GM23338 (cell line): ENCODE data around the gene FBXW4. TPM values are rescaled to one million over a fixed set of nuclear protein-coding genes. Genes with fewer than 3 reads are reported as not detected.

Experiments
- ATAC-seq: fragments of 200-7000 bp; cut with Tn5 transposase; 3 replicates; pipeline ENCODE4 v1.9.1; 2020
- DNase-seq: peaks from one replicate; pipeline ENCODE4 v3.0.0-alpha.2; 2015; ENCODE audit warnings: low spot score
- H2AFZ ChIP-seq: fragments of 200-600 bp; sonication (generic); 2 replicates; pipeline ENCODE4 v1.8.0; 2016; ENCODE audit warnings: antibody characterized with exemption, mild to moderate bottlenecking, moderate library complexity
- H3F3A ChIP-seq: fragments of 200-600 bp; sonication (generic); replicated peaks from 2 replicates; pipeline ENCODE4 v1.8.0; 2017; ENCODE audit warnings: antibody characterized with exemption, mixed run types, low read depth
- H3K27ac ChIP-seq: fragments of 200-600 bp; sonication (generic); 2 replicates; pipeline ENCODE4 v1.6.1; 2016; ENCODE audit warnings: low read depth
- H3K27me3 ChIP-seq: fragments of 200-600 bp; sonication (generic); 2 replicates; pipeline ENCODE4 v1.8.0; 2016; ENCODE audit warnings: mild to moderate bottlenecking, mixed run types, moderate library complexity; ENCODE audit not compliant: insufficient read depth
- H3K36me3 ChIP-seq: fragments of 200-600 bp; sonication (generic); 2 replicates; pipeline ENCODE4 v1.8.0; 2016; ENCODE audit warnings: mild to moderate bottlenecking; ENCODE audit not compliant: insufficient read depth
- H3K4me1 ChIP-seq: fragments of 200-600 bp; sonication (generic); 2 replicates; pipeline ENCODE4 v1.8.0; 2016; ENCODE audit warnings: mild to moderate bottlenecking, moderate library complexity; ENCODE audit not compliant: insufficient read depth
- H3K4me2 ChIP-seq: fragments of 200-600 bp; sonication (generic); 2 replicates; pipeline ENCODE4 v1.7.1; 2017; ENCODE audit warnings: mixed run types
- H3K4me3 ChIP-seq: fragments of 200-600 bp; sonication (generic); 2 replicates; pipeline ENCODE4 v1.6.1; 2016; ENCODE audit warnings: mixed run types
- H3K79me2 ChIP-seq: fragments of 200-600 bp; sonication (generic); replicated peaks from 2 replicates; pipeline ENCODE4 v1.8.0; 2017; ENCODE audit warnings: mild to moderate bottlenecking; ENCODE audit not compliant: insufficient read depth
- H3K9me2 ChIP-seq: fragments of 200-600 bp; sonication (generic); 2 replicates; pipeline ENCODE4 v1.8.0; 2017; ENCODE audit not compliant: insufficient read depth
- H4K20me1 ChIP-seq: fragments of 200-600 bp; sonication (generic); replicated peaks from 2 replicates; pipeline ENCODE4 v1.8.0; 2017; ENCODE audit warnings: mild to moderate bottlenecking; ENCODE audit not compliant: insufficient read depth
- H3K27ac Mint-ChIP-seq: 2 replicates; pipeline ENCODE4 v1.8.0; 2020; ENCODE audit warnings: inconsistent platforms, mild to moderate bottlenecking, moderate library complexity, mixed read lengths
- H3K27me3 Mint-ChIP-seq: 3 replicates; pipeline ENCODE4 v1.8.0; 2022; ENCODE audit warnings: low read depth, mild to moderate bottlenecking, moderate library complexity, mixed read lengths, inconsistent platforms; ENCODE audit not compliant: insufficient read depth, poor library complexity
- H3K36me3 Mint-ChIP-seq: 3 replicates; pipeline ENCODE4 v1.8.0; 2021; ENCODE audit warnings: low read depth, mild to moderate bottlenecking, inconsistent platforms, moderate library complexity, mixed read lengths
- H3K4me1 Mint-ChIP-seq: 3 replicates; pipeline ENCODE4 v1.8.0; 2020; ENCODE audit warnings: mild to moderate bottlenecking, inconsistent platforms, mixed read lengths
- H3K4me3 Mint-ChIP-seq: 3 replicates; pipeline ENCODE4 v1.8.0; 2021; ENCODE audit warnings: moderate library complexity, mild to moderate bottlenecking, inconsistent platforms, mixed read lengths
- H3K9me3 Mint-ChIP-seq: 3 replicates; pipeline ENCODE4 v1.8.0; 2020; ENCODE audit warnings: moderate library complexity, mild to moderate bottlenecking, inconsistent platforms, mixed read lengths
- CREB1 ChIP-seq: fragments of 250-450 bp; sonication (Bioruptor Pico); IDR thresholded peaks from 2 replicates; pipeline ENCODE4 v1.5.0; 2020; ENCODE audit warnings: low read depth, mild to moderate bottlenecking, moderate library complexity
- EZH2 ChIP-seq: fragments of 200-600 bp; sonication (generic); IDR thresholded peaks from one replicate; pipeline ENCODE4 v1.8.0; 2017; ENCODE audit warnings: antibody characterized with exemption, mild to moderate bottlenecking, low read depth; ENCODE audit not compliant: unreplicated experiment
- EZH2phosphoT487 ChIP-seq: fragments of 200-600 bp; sonication (generic); IDR thresholded peaks from one replicate; pipeline ENCODE4 v1.8.1; 2018; ENCODE audit warnings: antibody characterized with exemption; ENCODE audit not compliant: unreplicated experiment
- JUNB ChIP-seq: IDR thresholded peaks from one replicate; pipeline ENCODE4 v1.6.1; 2016; ENCODE audit warnings: antibody characterized with exemption; ENCODE audit not compliant: unreplicated experiment
- NANOG ChIP-seq: IDR thresholded peaks from 2 replicates; pipeline ENCODE4 v1.6.1; 2016; ENCODE audit warnings: antibody characterized with exemption, borderline replicate concordance
- POLR2AphosphoS5 ChIP-seq: IDR thresholded peaks from 2 replicates; pipeline ENCODE4 v1.6.1; 2016; ENCODE audit warnings: antibody characterized with exemption, low read depth
- STAT1 ChIP-seq: IDR thresholded peaks from one replicate; pipeline ENCODE4 v1.6.1; 2016; ENCODE audit warnings: antibody characterized with exemption; ENCODE audit not compliant: unreplicated experiment
- ZNF114 ChIP-seq: fragments of 250-450 bp; sonication (Bioruptor Pico); IDR thresholded peaks from 2 replicates; pipeline ENCODE4 v1.5.0; 2020; ENCODE audit warnings: mild to moderate bottlenecking, moderate library complexity
- ZNF331 ChIP-seq: fragments of 250-450 bp; sonication (Bioruptor Pico); IDR thresholded peaks from 2 replicates; pipeline ENCODE4 v1.5.0; 2020; ENCODE audit warnings: low read depth, mild to moderate bottlenecking, moderate library complexity
- polyA plus RNA-seq: library from polyadenylated mRNA; unstranded; fragments of >200 nt; fragmentation: Nextera tagmentation; extraction: Ambion mirVana; gene quantifications from 2 replicates; pipeline ENCODE4 v1.2.1, GENCODE V29; 2016
- total RNA-seq: library from RNA; depleted of rRNA; stranded (reverse); fragments of >200 nt; shearing (Covaris generic); gene quantifications from 2 replicates; pipeline ENCODE4 v1.2.3, GENCODE V29; 2014
- TF ChIP-seq, protein P1 (sequence below): IDR thresholded peaks from 2 replicates; pipeline ENCODE4 v1.6.1; 2016; ENCODE audit warnings: antibody characterized with exemption
- TF ChIP-seq, protein P2 (sequence below): fragments of 250-450 bp; sonication (Bioruptor Pico); IDR thresholded peaks from 2 replicates; pipeline ENCODE4 v1.5.0; 2020; ENCODE audit warnings: mild to moderate bottlenecking, moderate library complexity
- TF ChIP-seq, protein P3 (sequence below): IDR thresholded peaks from one replicate; pipeline ENCODE4 v1.6.1; 2018; ENCODE audit warnings: antibody characterized with exemption; ENCODE audit not compliant: unreplicated experiment
- TF ChIP-seq, protein P4 (sequence below), 2 experiments: fragments of 200-600 bp in 1 of 2; sonication (generic) in 1 of 2; conservative IDR thresholded peaks; 2 replicates each; pipeline versions ENCODE4 v1.5.1 to v1.6.1; 2016 to 2017; ENCODE audit warnings: antibody characterized with exemption in 2 of 2, low read depth in 2 of 2, mild to moderate bottlenecking in 2 of 2, moderate library complexity in 1 of 2

Gene FBXW4
- total and polyA plus RNA-seq, 2 experiments from 2014 or later = 8.0 to 18.6 TPM

DNA sequence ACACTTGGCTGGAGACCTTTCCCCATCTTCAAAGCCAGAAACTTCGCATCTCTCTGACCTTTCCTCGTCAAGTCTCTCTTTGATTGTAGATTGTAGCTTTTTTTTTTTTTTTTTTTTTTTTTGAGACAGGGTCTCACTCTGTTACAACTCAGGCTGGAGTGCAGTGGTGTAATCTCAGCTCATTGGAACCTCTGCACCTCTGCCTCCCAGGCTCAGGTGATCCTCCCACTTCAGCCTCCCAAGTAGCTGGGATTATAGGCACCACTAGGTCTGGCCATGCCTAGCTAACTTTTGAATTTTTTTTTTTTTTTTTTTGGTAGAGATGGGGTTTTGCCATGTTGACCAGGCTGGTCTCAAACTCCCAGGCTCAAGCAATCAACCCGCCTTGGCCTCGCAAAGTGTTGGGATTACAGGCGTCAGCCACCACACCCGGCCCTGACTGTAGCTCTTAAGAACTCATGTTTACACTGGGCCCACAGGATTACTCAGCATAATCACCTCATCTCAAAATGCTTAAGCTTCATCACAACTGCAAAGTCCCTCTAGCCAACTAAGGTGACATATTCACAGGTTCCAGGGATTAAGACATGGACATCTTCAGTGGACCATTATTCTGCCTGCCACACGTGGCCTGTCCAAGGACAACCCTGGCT, 118.6 kb downstream of the FBXW4 start:
- ATAC-seq (no peak), DNase-seq (no peak)
- no peaks in the 10 kb centered on the region for H3K9me2 ChIP-seq
- Mint-ChIP-seq H3K4me3 (no peak overlapping the region), H3K27ac (no peak overlapping the region), H3K9me3 (peaks cover 10% of the 10 kb centered on the region), H3K4me1 (peaks cover 17% of the 10 kb centered on the region; the same call in 2 of the 3 replicates), H3K27me3 (peaks cover 21% of the 10 kb centered on the region), H3K36me3 (peaks cover 32% of the 10 kb centered on the region)
- no peak overlapping the region for H2AFZ ChIP-seq
- no peak overlapping the region for H3K4me3 ChIP-seq
- no peaks in the 10 kb centered on the region for H3F3A ChIP-seq
- H3K4me1 ChIP-seq = peaks cover 17% of the 10 kb centered on the region
- peaks cover 23% of the 10 kb centered on the region for H3K27me3 ChIP-seq
- no peaks in the 10 kb centered on the region for H3K79me2 ChIP-seq
- H4K20me1 ChIP-seq = no peaks in the 10 kb centered on the region; the same call in 1 of the 2 replicates
- no peak overlapping the region for H3K27ac ChIP-seq
- H3K4me2 ChIP-seq = no peak overlapping the region
- TF ChIP-seq CREB1 (no peak), ZNF114 (CRISPR knock-in tag) (no peak), JUNB (no peak), STAT1 (no peak), EZH2 (no peak), EZH2phosphoT487 (no peak), NANOG (no peak), POLR2AphosphoS5 (no peak), ZNF331 (CRISPR knock-in tag) (no peak)
- TF ChIP-seq, protein P1, sequence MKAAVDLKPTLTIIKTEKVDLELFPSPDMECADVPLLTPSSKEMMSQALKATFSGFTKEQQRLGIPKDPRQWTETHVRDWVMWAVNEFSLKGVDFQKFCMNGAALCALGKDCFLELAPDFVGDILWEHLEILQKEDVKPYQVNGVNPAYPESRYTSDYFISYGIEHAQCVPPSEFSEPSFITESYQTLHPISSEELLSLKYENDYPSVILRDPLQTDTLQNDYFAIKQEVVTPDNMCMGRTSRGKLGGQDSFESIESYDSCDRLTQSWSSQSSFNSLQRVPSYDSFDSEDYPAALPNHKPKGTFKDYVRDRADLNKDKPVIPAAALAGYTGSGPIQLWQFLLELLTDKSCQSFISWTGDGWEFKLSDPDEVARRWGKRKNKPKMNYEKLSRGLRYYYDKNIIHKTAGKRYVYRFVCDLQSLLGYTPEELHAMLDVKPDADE = no peak
- TF ChIP-seq, protein P2, sequence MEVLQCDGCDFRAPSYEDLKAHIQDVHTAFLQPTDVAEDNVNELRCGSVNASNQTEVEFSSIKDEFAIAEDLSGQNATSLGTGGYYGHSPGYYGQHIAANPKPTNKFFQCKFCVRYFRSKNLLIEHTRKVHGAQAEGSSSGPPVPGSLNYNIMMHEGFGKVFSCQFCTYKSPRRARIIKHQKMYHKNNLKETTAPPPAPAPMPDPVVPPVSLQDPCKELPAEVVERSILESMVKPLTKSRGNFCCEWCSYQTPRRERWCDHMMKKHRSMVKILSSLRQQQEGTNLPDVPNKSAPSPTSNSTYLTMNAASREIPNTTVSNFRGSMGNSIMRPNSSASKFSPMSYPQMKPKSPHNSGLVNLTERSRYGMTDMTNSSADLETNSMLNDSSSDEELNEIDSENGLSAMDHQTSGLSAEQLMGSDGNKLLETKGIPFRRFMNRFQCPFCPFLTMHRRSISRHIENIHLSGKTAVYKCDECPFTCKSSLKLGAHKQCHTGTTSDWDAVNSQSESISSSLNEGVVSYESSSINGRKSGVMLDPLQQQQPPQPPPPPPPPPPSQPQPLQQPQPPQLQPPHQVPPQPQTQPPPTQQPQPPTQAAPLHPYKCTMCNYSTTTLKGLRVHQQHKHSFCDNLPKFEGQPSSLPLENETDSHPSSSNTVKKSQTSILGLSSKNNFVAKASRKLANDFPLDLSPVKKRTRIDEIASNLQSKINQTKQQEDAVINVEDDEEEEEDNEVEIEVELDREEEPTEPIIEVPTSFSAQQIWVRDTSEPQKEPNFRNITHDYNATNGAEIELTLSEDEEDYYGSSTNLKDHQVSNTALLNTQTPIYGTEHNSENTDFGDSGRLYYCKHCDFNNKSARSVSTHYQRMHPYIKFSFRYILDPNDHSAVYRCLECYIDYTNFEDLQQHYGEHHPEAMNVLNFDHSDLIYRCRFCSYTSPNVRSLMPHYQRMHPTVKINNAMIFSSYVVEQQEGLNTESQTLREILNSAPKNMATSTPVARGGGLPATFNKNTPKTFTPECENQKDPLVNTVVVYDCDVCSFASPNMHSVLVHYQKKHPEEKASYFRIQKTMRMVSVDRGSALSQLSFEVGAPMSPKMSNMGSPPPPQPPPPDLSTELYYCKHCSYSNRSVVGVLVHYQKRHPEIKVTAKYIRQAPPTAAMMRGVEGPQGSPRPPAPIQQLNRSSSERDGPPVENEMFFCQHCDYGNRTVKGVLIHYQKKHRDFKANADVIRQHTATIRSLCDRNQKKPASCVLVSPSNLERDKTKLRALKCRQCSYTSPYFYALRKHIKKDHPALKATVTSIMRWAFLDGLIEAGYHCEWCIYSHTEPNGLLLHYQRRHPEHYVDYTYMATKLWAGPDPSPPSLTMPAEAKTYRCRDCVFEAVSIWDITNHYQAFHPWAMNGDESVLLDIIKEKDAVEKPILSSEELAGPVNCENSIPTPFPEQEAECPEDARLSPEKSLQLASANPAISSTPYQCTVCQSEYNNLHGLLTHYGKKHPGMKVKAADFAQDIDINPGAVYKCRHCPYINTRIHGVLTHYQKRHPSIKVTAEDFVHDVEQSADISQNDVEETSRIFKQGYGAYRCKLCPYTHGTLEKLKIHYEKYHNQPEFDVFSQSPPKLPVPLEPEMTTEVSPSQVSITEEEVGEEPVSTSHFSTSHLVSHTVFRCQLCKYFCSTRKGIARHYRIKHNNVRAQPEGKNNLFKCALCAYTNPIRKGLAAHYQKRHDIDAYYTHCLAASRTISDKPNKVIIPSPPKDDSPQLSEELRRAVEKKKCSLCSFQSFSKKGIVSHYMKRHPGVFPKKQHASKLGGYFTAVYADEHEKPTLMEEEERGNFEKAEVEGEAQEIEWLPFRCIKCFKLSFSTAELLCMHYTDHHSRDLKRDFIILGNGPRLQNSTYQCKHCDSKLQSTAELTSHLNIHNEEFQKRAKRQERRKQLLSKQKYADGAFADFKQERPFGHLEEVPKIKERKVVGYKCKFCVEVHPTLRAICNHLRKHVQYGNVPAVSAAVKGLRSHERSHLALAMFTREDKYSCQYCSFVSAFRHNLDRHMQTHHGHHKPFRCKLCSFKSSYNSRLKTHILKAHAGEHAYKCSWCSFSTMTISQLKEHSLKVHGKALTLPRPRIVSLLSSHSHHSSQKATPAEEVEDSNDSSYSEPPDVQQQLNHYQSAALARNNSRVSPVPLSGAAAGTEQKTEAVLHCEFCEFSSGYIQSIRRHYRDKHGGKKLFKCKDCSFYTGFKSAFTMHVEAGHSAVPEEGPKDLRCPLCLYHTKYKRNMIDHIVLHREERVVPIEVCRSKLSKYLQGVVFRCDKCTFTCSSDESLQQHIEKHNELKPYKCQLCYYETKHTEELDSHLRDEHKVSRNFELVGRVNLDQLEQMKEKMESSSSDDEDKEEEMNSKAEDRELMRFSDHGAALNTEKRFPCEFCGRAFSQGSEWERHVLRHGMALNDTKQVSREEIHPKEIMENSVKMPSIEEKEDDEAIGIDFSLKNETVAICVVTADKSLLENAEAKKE (CRISPR knock-in tag) = no peak
- TF ChIP-seq, protein P3, sequence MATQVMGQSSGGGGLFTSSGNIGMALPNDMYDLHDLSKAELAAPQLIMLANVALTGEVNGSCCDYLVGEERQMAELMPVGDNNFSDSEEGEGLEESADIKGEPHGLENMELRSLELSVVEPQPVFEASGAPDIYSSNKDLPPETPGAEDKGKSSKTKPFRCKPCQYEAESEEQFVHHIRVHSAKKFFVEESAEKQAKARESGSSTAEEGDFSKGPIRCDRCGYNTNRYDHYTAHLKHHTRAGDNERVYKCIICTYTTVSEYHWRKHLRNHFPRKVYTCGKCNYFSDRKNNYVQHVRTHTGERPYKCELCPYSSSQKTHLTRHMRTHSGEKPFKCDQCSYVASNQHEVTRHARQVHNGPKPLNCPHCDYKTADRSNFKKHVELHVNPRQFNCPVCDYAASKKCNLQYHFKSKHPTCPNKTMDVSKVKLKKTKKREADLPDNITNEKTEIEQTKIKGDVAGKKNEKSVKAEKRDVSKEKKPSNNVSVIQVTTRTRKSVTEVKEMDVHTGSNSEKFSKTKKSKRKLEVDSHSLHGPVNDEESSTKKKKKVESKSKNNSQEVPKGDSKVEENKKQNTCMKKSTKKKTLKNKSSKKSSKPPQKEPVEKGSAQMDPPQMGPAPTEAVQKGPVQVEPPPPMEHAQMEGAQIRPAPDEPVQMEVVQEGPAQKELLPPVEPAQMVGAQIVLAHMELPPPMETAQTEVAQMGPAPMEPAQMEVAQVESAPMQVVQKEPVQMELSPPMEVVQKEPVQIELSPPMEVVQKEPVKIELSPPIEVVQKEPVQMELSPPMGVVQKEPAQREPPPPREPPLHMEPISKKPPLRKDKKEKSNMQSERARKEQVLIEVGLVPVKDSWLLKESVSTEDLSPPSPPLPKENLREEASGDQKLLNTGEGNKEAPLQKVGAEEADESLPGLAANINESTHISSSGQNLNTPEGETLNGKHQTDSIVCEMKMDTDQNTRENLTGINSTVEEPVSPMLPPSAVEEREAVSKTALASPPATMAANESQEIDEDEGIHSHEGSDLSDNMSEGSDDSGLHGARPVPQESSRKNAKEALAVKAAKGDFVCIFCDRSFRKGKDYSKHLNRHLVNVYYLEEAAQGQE = no peak
- TF ChIP-seq, protein P4, sequence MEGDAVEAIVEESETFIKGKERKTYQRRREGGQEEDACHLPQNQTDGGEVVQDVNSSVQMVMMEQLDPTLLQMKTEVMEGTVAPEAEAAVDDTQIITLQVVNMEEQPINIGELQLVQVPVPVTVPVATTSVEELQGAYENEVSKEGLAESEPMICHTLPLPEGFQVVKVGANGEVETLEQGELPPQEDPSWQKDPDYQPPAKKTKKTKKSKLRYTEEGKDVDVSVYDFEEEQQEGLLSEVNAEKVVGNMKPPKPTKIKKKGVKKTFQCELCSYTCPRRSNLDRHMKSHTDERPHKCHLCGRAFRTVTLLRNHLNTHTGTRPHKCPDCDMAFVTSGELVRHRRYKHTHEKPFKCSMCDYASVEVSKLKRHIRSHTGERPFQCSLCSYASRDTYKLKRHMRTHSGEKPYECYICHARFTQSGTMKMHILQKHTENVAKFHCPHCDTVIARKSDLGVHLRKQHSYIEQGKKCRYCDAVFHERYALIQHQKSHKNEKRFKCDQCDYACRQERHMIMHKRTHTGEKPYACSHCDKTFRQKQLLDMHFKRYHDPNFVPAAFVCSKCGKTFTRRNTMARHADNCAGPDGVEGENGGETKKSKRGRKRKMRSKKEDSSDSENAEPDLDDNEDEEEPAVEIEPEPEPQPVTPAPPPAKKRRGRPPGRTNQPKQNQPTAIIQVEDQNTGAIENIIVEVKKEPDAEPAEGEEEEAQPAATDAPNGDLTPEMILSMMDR (conservative IDR thresholded peaks at IDR 0.05; ENCODE audit: low read depth in 2 of 2) = no peak
- H3K36me3 ChIP-seq = no peaks in the 10 kb centered on the region; the same call in 1 of the 2 replicates
